Measurements from ENCODE around the gene KLK12. TPM values are rescaled to one million over a fixed set of nuclear protein-coding genes. Genes with fewer than 3 reads are reported as not detected.

The KLK12 gene
- total RNA-seq = not detected

GRCh38 chr19:51034704-51035103 lies at the start of gene KLK12:
Gene KLK12 (minus strand): TSS chr19:51035002. CDS start chr19:51034621, 381 bp downstream.
- Histone ChIP-seq H3K4me1 (no peaks in the 10 kb centered on the region), H3K4me3 (no peak within 1 kb of the TSS), H3K27me3 (peaks cover 0 to 39% (median 0%) of the 10 kb centered on the region in 4 donors), H3K27ac (replicated peaks in 1 of 4) (no peak within 1 kb of the TSS), H3K9me3 (no peaks in the 10 kb centered on the region), H3K36me3 (no peaks in the 10 kb centered on the region)
- intact Hi-C loops (cut with DNase I) = no loop called here
- no peak for TF ChIP-seq POLR2AphosphoS5 (IDR thresholded peaks at IDR 0.05)
- TF ChIP-seq CTCF (IDR thresholded peaks at IDR 0.05) = no peak
- TF ChIP-seq POLR2A (IDR thresholded peaks at IDR 0.05; ENCODE audit: low read depth) = no peak
- TF ChIP-seq EP300 (IDR thresholded peaks at IDR 0.05) = no peak
- 58% methylated on average over 11 of the region's 11 CpGs for WGBS
- no peak for DNase-seq (ENCODE audit: extremely low spot score)

- Histone ChIP-seq H3K4me3 (no peak overlapping the region), H3K4me1 (no peaks in the 10 kb centered on the region), H3K36me3 (no peaks in the 10 kb centered on the region), H3K27me3 (peaks cover 0 to 47% (median 0%) of the 10 kb centered on the region in 4 donors), H3K9me3 (no peaks in the 10 kb centered on the region), H3K27ac (replicated peaks in 1 of 4) (no peak overlapping the region)
- WGBS = 85% methylated on average over 7 of the region's 7 CpGs
- DNase-seq (ENCODE audit: extremely low spot score) = no peak
- TF ChIP-seq CTCF (IDR thresholded peaks at IDR 0.05) (no peak), POLR2AphosphoS5 (IDR thresholded peaks at IDR 0.05) (no peak), EP300 (IDR thresholded peaks at IDR 0.05) (no peak), POLR2A (IDR thresholded peaks at IDR 0.05; ENCODE audit: low read depth) (no peak)
- intact Hi-C loops (cut with DNase I) = no loop called here
Observed at GRCh38 chr19:51084505-51084904, 49.7 kb upstream of the KLK12 start.

- H3K9me3 ChIP-seq = no peaks in the 10 kb centered on the region
- peaks cover 0 to 54% (median 0%) of the 10 kb centered on the region in 4 donors for H3K27me3 ChIP-seq
- intact Hi-C loops (cut with DNase I) = no loop called here
- 73% methylated on average over 14 of the region's 14 CpGs for WGBS
- TF ChIP-seq POLR2AphosphoS5 (IDR thresholded peaks at IDR 0.05) (no peak), POLR2A (IDR thresholded peaks at IDR 0.05; ENCODE audit: low read depth) (no peak), EP300 (IDR thresholded peaks at IDR 0.05) (no peak), CTCF (IDR thresholded peaks at IDR 0.05) (no peak)
- no peaks in the 10 kb centered on the region for H3K36me3 ChIP-seq
- DNase-seq (ENCODE audit: extremely low spot score) = no peak
- no peaks in the 10 kb centered on the region for H3K4me1 ChIP-seq
- no peak overlapping the region for H3K27ac ChIP-seq (replicated peaks in 1 of 4)
- H3K4me3 ChIP-seq = no peak overlapping the region
Observed at GRCh38 chr19:51083783-51084182, 49.0 kb upstream of the KLK12 start.

- intact Hi-C loops (cut with DNase I) = no loop called here
- 38% methylated on average over 4 of the region's 4 CpGs for WGBS
- TF ChIP-seq POLR2AphosphoS5 (IDR thresholded peaks at IDR 0.05) = no peak
- no peak for TF ChIP-seq EP300 (IDR thresholded peaks at IDR 0.05)
- no peak for TF ChIP-seq POLR2A (IDR thresholded peaks at IDR 0.05; ENCODE audit: low read depth)
Observed at GRCh38 chr19:51083181-51083580, 48.4 kb upstream of the KLK12 start.

GRCh38 chr19:51082611-51083010 lies 47.8 kb upstream of the KLK12 start, which contains the start of gene KLK14:
Gene KLK14 (minus strand): TSS chr19:51082887. CDS start chr19:51082614, 273 bp downstream.
- no peak for DNase-seq (ENCODE audit: extremely low spot score)
- intact Hi-C loops (cut with DNase I) = no loop called here
- Histone ChIP-seq H3K4me3 (no peak within 1 kb of the TSS), H3K9me3 (no peaks in the 10 kb centered on the region), H3K4me1 (no peaks in the 10 kb centered on the region), H3K27me3 (peaks cover 0 to 58% (median 0%) of the 10 kb centered on the region in 4 donors), H3K27ac (replicated peaks in 1 of 4) (no peak within 1 kb of the TSS), H3K36me3 (no peaks in the 10 kb centered on the region)
- no peak for TF ChIP-seq EP300 (IDR thresholded peaks at IDR 0.05)
- 39% methylated on average over 7 of the region's 7 CpGs for WGBS

More at GRCh38 chr19:51083181-51083580, 48.4 kb upstream of the KLK12 start:
- Histone ChIP-seq H3K36me3 (no peaks in the 10 kb centered on the region), H3K27ac (replicated peaks in 1 of 4) (no peak overlapping the region), H3K9me3 (no peaks in the 10 kb centered on the region), H3K27me3 (peaks cover 0 to 58% (median 0%) of the 10 kb centered on the region in 4 donors), H3K4me3 (no peak overlapping the region), H3K4me1 (no peaks in the 10 kb centered on the region)
- DNase-seq (ENCODE audit: extremely low spot score) = no peak

- DNase-seq (ENCODE audit: extremely low spot score) = no peak
- 88% methylated on average over 7 of the region's 14 CpGs for WGBS
- intact Hi-C loops (cut with DNase I) = no loop called here
- no peaks in the 10 kb centered on the region for H3K9me3 ChIP-seq
- peaks cover 0 to 60% (median 0%) of the 10 kb centered on the region in 4 donors for H3K27me3 ChIP-seq
- H3K4me1 ChIP-seq = no peaks in the 10 kb centered on the region
- no peaks in the 10 kb centered on the region for H3K36me3 ChIP-seq
- no peak overlapping the region for H3K4me3 ChIP-seq
- no peak overlapping the region for H3K27ac ChIP-seq (replicated peaks in 1 of 4)
- TF ChIP-seq POLR2A (IDR thresholded peaks at IDR 0.05; ENCODE audit: low read depth) = no peak
- TF ChIP-seq EP300 (IDR thresholded peaks at IDR 0.05) = no peak
Observed at GRCh38 chr19:51081476-51081875, 46.7 kb upstream of the KLK12 start.

Data from esophagus muscularis mucosa (tissue), 4 donors.